Activated CD8-positive, alpha-beta memory T cell treated with anti-CD3 and anti-CD28 coated beads for 24 hours (primary cell): ENCODE measurements around the gene ZNF45.
"Not testable (repeated sequence)": the region's sequence is repeated elsewhere in the genome, so short reads cannot be mapped to it uniquely, and the experiment has no call there.

Source experiments
- DNase-seq: peaks from one replicate; pipeline ENCODE4 v3.0.0-alpha.2; 2020

Gene ZNF45

GRCh38 chr19:43934985-43935708 lies at the start of gene ZNF45:
Gene ZNF45, minus strand, starts transcription at chr19:43935282. Its CDS starts 13,097 bp downstream, at chr19:43922185.
- DNase-seq = peak; percentile 93

- DNase-seq = peak; percentile 57
These were observed 49.6 kb upstream of the ZNF45 start for GRCh38 chr19:43984687-43985000.

- peak; percentile 88 for DNase-seq
These were observed 49.0 kb upstream of the ZNF45 start, which contains the start of gene ZNF155 for GRCh38 chr19:43983912-43984686. Gene ZNF155, plus strand, starts transcription at chr19:43984188. Its CDS starts 4,356 bp downstream, at chr19:43988544.

- DNase-seq = no peak
These were observed 48.4 kb upstream of the ZNF45 start for GRCh38 chr19:43983544-43983911.

- DNase-seq = no peak
These were observed 41.6 kb upstream of the ZNF45 start for GRCh38 chr19:43976732-43977131.

- DNase-seq = no peak
These were observed 31.1 kb upstream of the ZNF45 start for GRCh38 chr19:43966079-43966694.

- DNase-seq = no peak
These were observed 25.3 kb upstream of the ZNF45 start for GRCh38 chr19:43960411-43960810.

GRCh38 chr19:43957891-43958290 lies 22.8 kb upstream of the ZNF45 start:
- no peak for DNase-seq

GRCh38 chr19:43956827-43957226 lies 21.7 kb upstream of the ZNF45 start:
- no peak for DNase-seq

- peak; percentile 84 for DNase-seq
These were observed 16.0 kb upstream of the ZNF45 start, which contains the start of gene ZNF221 for GRCh38 chr19:43950834-43951645. Gene ZNF221, plus strand, starts transcription at chr19:43951228. Its CDS starts 11,499 bp downstream, at chr19:43962727.

GRCh38 chr19:43949803-43950202 lies 14.7 kb upstream of the ZNF45 start:
- not testable (repeated sequence) for DNase-seq

- DNase-seq = not testable (repeated sequence)
These were observed 12.3 kb upstream of the ZNF45 start for GRCh38 chr19:43947412-43947811.

- no peak for DNase-seq
These were observed 6.1 kb upstream of the ZNF45 start for GRCh38 chr19:43941209-43941608.

GRCh38 chr19:43940719-43941118 lies 5.6 kb upstream of the ZNF45 start:
- no peak for DNase-seq

- no peak for DNase-seq
These were observed 4.6 kb upstream of the ZNF45 start for GRCh38 chr19:43939557-43940260.

- no peak for DNase-seq
These were observed 1.1 kb upstream of the ZNF45 start for GRCh38 chr19:43936188-43936587.

- no peak for DNase-seq
These were observed 762 bp downstream of the ZNF45 start for GRCh38 chr19:43934055-43934984.

GRCh38 chr19:43928820-43929219 lies 6.3 kb downstream of the ZNF45 start:
- DNase-seq = no peak

GRCh38 chr19:43923875-43924274 lies 11.2 kb downstream of the ZNF45 start:
- no peak for DNase-seq

- DNase-seq = no peak
These were observed 21.0 kb downstream of the ZNF45 start for GRCh38 chr19:43914051-43914450.

- DNase-seq = no peak
These were observed 21.7 kb downstream of the ZNF45 start for GRCh38 chr19:43913383-43913782.
